Subcutaneous abdominal adipose tissue (tissue), 5 donors: ENCODE results near the gene FGR.
A peak's percentile ranks its signal among the peaks of the same experiment; 100 is the strongest.
"Not testable (repeated sequence)": the region's sequence is repeated elsewhere in the genome, so short reads cannot be mapped to it uniquely, and the experiment has no call there.

Experiments
- H3K27ac ChIP-seq: one replicate; pipeline ENCODE4 v1.7.0; 2013; ENCODE audit warnings: low read depth, mild to moderate bottlenecking, inconsistent platforms, low read length, moderate library complexity
- H3K27me3 ChIP-seq, 5 donors: one replicate each; pipeline ENCODE4 v1.7.0; 2013; ENCODE audit warnings: low read length in 5 of 5, inconsistent platforms in 1 of 5; ENCODE audit not compliant: control insufficient read depth in 5 of 5, insufficient read depth in 4 of 5
- H3K36me3 ChIP-seq, 5 donors: one replicate each; pipeline ENCODE4 v1.7.0; 2013; ENCODE audit warnings: low read length in 5 of 5; ENCODE audit not compliant: control insufficient read depth in 5 of 5, insufficient read depth in 5 of 5
- H3K4me1 ChIP-seq, 5 donors: one replicate each; pipeline ENCODE4 v1.7.0; 2013; ENCODE audit warnings: low read length in 5 of 5, mild to moderate bottlenecking in 3 of 5, moderate library complexity in 1 of 5; ENCODE audit not compliant: control insufficient read depth in 5 of 5, insufficient read depth in 5 of 5
- H3K4me3 ChIP-seq, 5 donors: one replicate each; pipeline ENCODE4 v1.7.0; 2013; ENCODE audit warnings: low read length in 5 of 5, low read depth in 1 of 5
- H3K9ac ChIP-seq, 5 donors: one replicate each; pipeline ENCODE4 v1.7.0; 2013; ENCODE audit warnings: low read length in 5 of 5, mild to moderate bottlenecking in 4 of 5, moderate library complexity in 3 of 5
- H3K9me3 ChIP-seq, 5 donors: one replicate each; pipeline ENCODE4 v1.7.0; 2013; ENCODE audit warnings: low read length in 5 of 5; ENCODE audit not compliant: control insufficient read depth in 5 of 5
- donor health status: healthy.
- donor health status: healthy.
- donor health status: healthy.
- donor health status: healthy.
- donor health status: healthy.

FGR gene

GRCh38 chr1:27635396-27636142, 584 bp upstream of the FGR start:
- Histone ChIP-seq H3K9me3 (no peaks in the 10 kb centered on the region), H3K9ac (peak overlapping the region in 1 of 5 donors; percentile 46), H3K4me1 (peaks cover 13 to 48% (median 39%) of the 10 kb centered on the region in 5 donors), H3K4me3 (peak overlapping the region in 1 of 5 donors; percentile 24), H3K36me3 (no peaks in the 10 kb centered on the region), H3K27me3 (peaks cover 0 to 3% (median 0%) of the 10 kb centered on the region in 5 donors), H3K27ac (no peak overlapping the region)

- H3K27ac ChIP-seq: peak overlapping the region; percentile 84
- peak overlapping the region; percentile 54 to 72 (median 68) for H3K4me3 ChIP-seq
- no peaks in the 10 kb centered on the region for H3K9me3 ChIP-seq
- peaks cover 14 to 53% (median 43%) of the 10 kb centered on the region in 5 donors for H3K4me1 ChIP-seq
- no peaks in the 10 kb centered on the region for H3K36me3 ChIP-seq
- H3K27me3 ChIP-seq: peaks cover 0 to 3% (median 0%) of the 10 kb centered on the region in 5 donors
- peak overlapping the region; percentile 43 to 91 (median 79) for H3K9ac ChIP-seq
Observed at GRCh38 chr1:27634177-27634984, 604 bp downstream of the FGR start.

GRCh38 chr1:27633640-27634176, 1.3 kb downstream of the FGR start:
- H3K9me3 ChIP-seq: no peaks in the 10 kb centered on the region
- H3K9ac ChIP-seq: peak overlapping the region; percentile 43 to 86 (median 79)
- H3K27me3 ChIP-seq: peaks cover 0 to 3% (median 0%) of the 10 kb centered on the region in 5 donors
- H3K27ac ChIP-seq: peak overlapping the region; percentile 84
- H3K4me1 ChIP-seq: peaks cover 17 to 60% (median 49%) of the 10 kb centered on the region in 5 donors
- H3K4me3 ChIP-seq: peak overlapping the region; percentile 43 to 72 (median 64)
- H3K36me3 ChIP-seq: no peaks in the 10 kb centered on the region

- Histone ChIP-seq H3K27me3 (peaks cover 0 to 3% (median 0%) of the 10 kb centered on the region in 5 donors), H3K27ac (peak overlapping the region; percentile 84), H3K4me3 (peak overlapping the region in 3 of 5 donors; percentile 4 to 71 (median 64)), H3K9ac (peak overlapping the region in 3 of 5 donors; percentile 79 to 86 (median 81)), H3K36me3 (no peaks in the 10 kb centered on the region), H3K4me1 (peaks cover 17 to 65% (median 54%) of the 10 kb centered on the region in 5 donors), H3K9me3 (no peaks in the 10 kb centered on the region)
Observed at GRCh38 chr1:27633298-27633610, 1.7 kb downstream of the FGR start.

- peak overlapping the region in 2 of 5 donors; percentile 21 to 81 for H3K9ac ChIP-seq
- H3K9me3 ChIP-seq: no peaks in the 10 kb centered on the region
- peak overlapping the region in 2 of 5 donors; percentile 4 to 64 for H3K4me3 ChIP-seq
- peaks cover 0 to 3% (median 0%) of the 10 kb centered on the region in 5 donors for H3K27me3 ChIP-seq
- H3K36me3 ChIP-seq: no peaks in the 10 kb centered on the region
- peak overlapping the region; percentile 84 for H3K27ac ChIP-seq
- peaks cover 17 to 71% (median 54%) of the 10 kb centered on the region in 5 donors for H3K4me1 ChIP-seq
Observed at GRCh38 chr1:27632387-27633297, 2.3 kb downstream of the FGR start.

- peak overlapping the region; percentile 84 for H3K27ac ChIP-seq
- peaks cover 0 to 3% (median 0%) of the 10 kb centered on the region in 5 donors for H3K27me3 ChIP-seq
- no peaks in the 10 kb centered on the region for H3K9me3 ChIP-seq
- peak overlapping the region in 4 of 5 donors; percentile 32 to 84 (median 38) for H3K9ac ChIP-seq
- H3K4me3 ChIP-seq: no peak overlapping the region
- no peaks in the 10 kb centered on the region for H3K36me3 ChIP-seq
- peaks cover 18 to 86% (median 63%) of the 10 kb centered on the region in 5 donors for H3K4me1 ChIP-seq
Observed at GRCh38 chr1:27630859-27631491, 4.0 kb downstream of the FGR start.

GRCh38 chr1:27628712-27629111, 6.3 kb downstream of the FGR start:
- Histone ChIP-seq H3K4me3 (peak overlapping the region in 1 of 5 donors; percentile 9), H3K36me3 (no peaks in the 10 kb centered on the region), H3K27ac (peak overlapping the region; percentile 84), H3K27me3 (peaks cover 0 to 3% (median 0%) of the 10 kb centered on the region in 5 donors), H3K4me1 (peaks cover 26 to 89% (median 70%) of the 10 kb centered on the region in 5 donors), H3K9me3 (no peaks in the 10 kb centered on the region), H3K9ac (peak overlapping the region in 3 of 5 donors; percentile 47 to 65 (median 50))

- H3K36me3 ChIP-seq, H3K4me3 ChIP-seq, H3K9me3 ChIP-seq, H3K9ac ChIP-seq, H3K27ac ChIP-seq, H3K27me3 ChIP-seq: not testable (repeated sequence)
- peaks cover 21 to 83% (median 61%) of the 10 kb centered on the region in 5 donors for H3K4me1 ChIP-seq
Observed at GRCh38 chr1:27627733-27628132, 7.3 kb downstream of the FGR start.

- Histone ChIP-seq H3K27ac (no peak overlapping the region), H3K9me3 (no peaks in the 10 kb centered on the region), H3K27me3 (peaks cover 0 to 3% (median 0%) of the 10 kb centered on the region in 5 donors), H3K9ac (no peak overlapping the region), H3K36me3 (no peaks in the 10 kb centered on the region), H3K4me3 (no peak overlapping the region), H3K4me1 (peaks cover 20 to 76% (median 59%) of the 10 kb centered on the region in 5 donors)
Observed at GRCh38 chr1:27627061-27627460, 7.9 kb downstream of the FGR start.
